Measurements from ENCODE around the gene CDC20B. TPM values are rescaled to one million over a fixed set of nuclear protein-coding genes. Genes with fewer than 3 reads are reported as not detected.

Gene CDC20B
- total RNA-seq, 4 donors from 2014 or later = not detected

DNA sequence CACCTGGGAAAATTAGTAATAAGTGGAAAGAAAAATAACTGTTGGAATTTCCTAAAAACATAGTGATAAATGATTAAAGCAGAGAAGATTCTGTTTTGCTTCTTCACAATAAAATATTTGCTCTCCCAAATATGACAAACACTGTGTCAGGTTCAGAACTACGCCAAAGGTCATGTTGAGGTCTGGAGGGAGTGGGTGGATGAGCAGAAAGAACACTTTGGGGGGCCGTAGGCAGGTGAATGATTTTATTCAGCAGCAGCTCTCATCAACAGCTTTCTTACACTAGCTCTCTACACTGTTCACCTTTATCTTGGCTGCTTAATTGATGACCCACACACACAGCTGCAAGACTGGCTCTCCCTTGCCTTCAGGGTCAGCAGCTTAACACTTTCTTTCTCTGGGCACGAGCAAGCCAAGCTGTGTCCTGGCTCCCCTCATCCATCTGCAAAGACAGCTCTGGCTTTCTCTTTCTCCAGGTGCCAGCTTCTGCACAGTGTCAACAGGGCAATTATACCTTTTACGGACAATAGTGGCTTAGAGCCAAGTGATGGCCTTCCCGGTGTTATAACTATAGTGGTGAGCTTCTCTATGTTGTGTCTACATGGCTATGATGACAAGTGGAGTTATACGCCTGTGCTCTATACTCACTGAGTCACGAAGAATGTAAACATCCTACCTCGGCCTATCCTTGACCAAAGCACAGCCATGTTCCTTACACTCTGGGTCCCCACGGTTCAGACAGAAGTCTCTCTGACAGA, 31.9 kb downstream of the CDC20B start:
- H3K36me3 ChIP-seq = no peaks in the 10 kb centered on the region
- H3K4me3 ChIP-seq = no peak overlapping the region
- no peak for DNase-seq (ENCODE audit: low spot score in 2 of 2)
- 67 to 68% methylated on average over 9 of the region's 9 CpGs for WGBS, 2 donors
- no peak overlapping the region for H3K27ac ChIP-seq
- H3K9me3 ChIP-seq = no peaks in the 10 kb centered on the region
- no peaks in the 10 kb centered on the region for H3K4me1 ChIP-seq
- TF ChIP-seq EP300 (IDR thresholded peaks at IDR 0.05) (no peak), POLR2A (IDR thresholded peaks at IDR 0.05) (no peak), CTCF (IDR thresholded peaks at IDR 0.05) (no peak)
- H3K27me3 ChIP-seq = no peaks in the 10 kb centered on the region

GRCh38 chr5:55136521-55136920, 36.5 kb downstream of the CDC20B start:
- no peaks in the 10 kb centered on the region for H3K36me3 ChIP-seq
- WGBS, 2 donors = 43 to 50% methylated on average over 3 of the region's 3 CpGs
- no peak for TF ChIP-seq CTCF (IDR thresholded peaks at IDR 0.05)
- TF ChIP-seq POLR2A (IDR thresholded peaks at IDR 0.05) = no peak
- no peak for TF ChIP-seq EP300 (IDR thresholded peaks at IDR 0.05)
- H3K4me1 ChIP-seq = no peaks in the 10 kb centered on the region
- DNase-seq (ENCODE audit: low spot score in 2 of 2) = no peak
- H3K27ac ChIP-seq = no peak overlapping the region
- H3K4me3 ChIP-seq = no peak overlapping the region
- H3K27me3 ChIP-seq = no peaks in the 10 kb centered on the region
- H3K9me3 ChIP-seq = no peaks in the 10 kb centered on the region

- TF ChIP-seq EP300 (IDR thresholded peaks at IDR 0.05) (no peak), CTCF (IDR thresholded peaks at IDR 0.05) (no peak), POLR2A (IDR thresholded peaks at IDR 0.05) (no peak)
- Histone ChIP-seq H3K27me3 (no peaks in the 10 kb centered on the region), H3K36me3 (no peaks in the 10 kb centered on the region), H3K9me3 (peaks cover 0 to 19% (median 0%) of the 10 kb centered on the region in 4 donors), H3K4me1 (no peaks in the 10 kb centered on the region), H3K27ac (no peak overlapping the region), H3K4me3 (no peak overlapping the region)
- 82 to 83% methylated on average over 5 of the region's 5 CpGs for WGBS, 2 donors
- DNase-seq (ENCODE audit: low spot score in 2 of 2) = no peak
Observed at GRCh38 chr5:55134053-55134722, 38.8 kb downstream of the CDC20B start.

DNA sequence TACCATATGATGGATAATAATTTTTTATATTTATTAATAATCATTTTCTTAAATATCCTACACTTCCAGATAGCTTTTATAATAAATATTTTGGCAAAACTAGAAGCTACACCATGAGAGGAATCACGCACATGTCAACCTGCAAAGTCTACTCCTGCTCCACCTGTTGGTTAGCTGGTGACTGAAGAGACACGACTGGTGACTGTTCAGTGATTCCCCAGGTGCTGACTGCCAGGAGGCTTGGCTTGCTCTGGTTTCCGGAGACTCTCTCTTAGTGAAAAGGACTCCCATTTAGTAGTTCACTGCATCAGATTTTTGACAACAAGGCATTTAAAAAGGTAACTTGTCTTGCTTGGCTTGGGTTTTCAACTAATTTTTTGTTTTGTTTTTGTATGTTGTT, 49.6 kb downstream of the CDC20B start:
- 82 to 87% methylated on average over 3 of the region's 3 CpGs for WGBS, 2 donors
- no peak for TF ChIP-seq POLR2A (IDR thresholded peaks at IDR 0.05)
- TF ChIP-seq CTCF (IDR thresholded peaks at IDR 0.05) = no peak
- TF ChIP-seq EP300 (IDR thresholded peaks at IDR 0.05) = no peak
- DNase-seq (ENCODE audit: low spot score in 2 of 2) = no peak
- H3K27ac ChIP-seq = no peak overlapping the region
- no peak overlapping the region for H3K4me3 ChIP-seq
- H3K4me1 ChIP-seq = no peaks in the 10 kb centered on the region
- no peaks in the 10 kb centered on the region for H3K27me3 ChIP-seq
- no peaks in the 10 kb centered on the region for H3K9me3 ChIP-seq
- no peaks in the 10 kb centered on the region for H3K36me3 ChIP-seq

- DNase-seq (ENCODE audit: low spot score in 2 of 2) = no peak
- 65 to 66% methylated on average over 3 of the region's 3 CpGs for WGBS, 2 donors
- TF ChIP-seq POLR2A (IDR thresholded peaks at IDR 0.05) (no peak), EP300 (IDR thresholded peaks at IDR 0.05) (no peak), CTCF (IDR thresholded peaks at IDR 0.05) (no peak)
Observed at GRCh38 chr5:55114061-55114460, 58.9 kb downstream of the CDC20B start.

More at GRCh38 chr5:55114061-55114460, 58.9 kb downstream of the CDC20B start:
- H3K4me3 ChIP-seq = no peak overlapping the region
- no peaks in the 10 kb centered on the region for H3K4me1 ChIP-seq
- H3K27ac ChIP-seq = no peak overlapping the region
- no peaks in the 10 kb centered on the region for H3K9me3 ChIP-seq
- H3K27me3 ChIP-seq = no peaks in the 10 kb centered on the region
- no peaks in the 10 kb centered on the region for H3K36me3 ChIP-seq
